Measurements from ENCODE around the gene GRIN1. TPM values are rescaled to one million over a fixed set of nuclear protein-coding genes. Genes with fewer than 3 reads are reported as not detected.

Gene GRIN1
- total RNA-seq, 1 experiment from 2014 or later = 2.9 TPM

DNA sequence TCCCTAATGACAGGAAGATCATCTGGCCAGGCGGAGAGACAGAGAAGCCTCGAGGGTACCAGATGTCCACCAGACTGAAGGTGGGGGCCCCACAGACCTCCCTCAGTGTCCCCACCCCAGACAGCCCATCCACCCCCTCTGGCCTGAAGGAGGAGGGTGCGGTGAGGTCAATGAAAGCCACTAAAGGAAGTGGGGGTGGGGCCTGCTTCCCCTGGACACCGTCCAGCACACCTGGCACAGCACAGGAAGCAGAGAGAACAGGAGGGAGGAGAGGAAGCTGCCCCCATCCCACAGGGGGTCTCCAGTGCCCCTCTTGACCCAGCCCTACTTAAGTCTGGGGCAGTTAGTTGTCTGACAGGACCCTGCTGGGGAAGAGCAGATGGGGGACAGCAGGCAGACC, 19.7 kb downstream of the GRIN1 start:
- no peak overlapping the region for H3K9ac ChIP-seq (ENCODE audit: extremely low read depth, insufficient read length, low read length)
- H3K4me3 Mint-ChIP-seq = no peak overlapping the region
- no peak overlapping the region for H2BK12ac ChIP-seq (ENCODE audit: insufficient read length, low read depth, low read length)
- no peak overlapping the region for H3K23ac ChIP-seq (ENCODE audit: insufficient read length, low read depth, low read length)
- no peaks in the 10 kb centered on the region for H3K4me1 ChIP-seq (ENCODE audit: insufficient read depth, low read length)
- peaks cover 21% of the 10 kb centered on the region for H3K23me2 ChIP-seq (ENCODE audit: insufficient read length, low read depth, low read length, poor library complexity, severe bottlenecking)
- H2BK120ac ChIP-seq (ENCODE audit: low read depth, low read length, poor library complexity, severe bottlenecking) = no peak overlapping the region
- no peaks in the 10 kb centered on the region; a peak in 1 of 5 replicates for H3K9me3 Mint-ChIP-seq
- no peaks in the 10 kb centered on the region for H3K9me3 ChIP-seq (ENCODE audit: control insufficient read depth, low read depth, low read length)
- peaks cover 0 to 11% of the 10 kb centered on the region in 2 experiments; a peak in 2 of 4 replicates for H3K4me1 Mint-ChIP-seq
- TF ChIP-seq, protein P1, sequence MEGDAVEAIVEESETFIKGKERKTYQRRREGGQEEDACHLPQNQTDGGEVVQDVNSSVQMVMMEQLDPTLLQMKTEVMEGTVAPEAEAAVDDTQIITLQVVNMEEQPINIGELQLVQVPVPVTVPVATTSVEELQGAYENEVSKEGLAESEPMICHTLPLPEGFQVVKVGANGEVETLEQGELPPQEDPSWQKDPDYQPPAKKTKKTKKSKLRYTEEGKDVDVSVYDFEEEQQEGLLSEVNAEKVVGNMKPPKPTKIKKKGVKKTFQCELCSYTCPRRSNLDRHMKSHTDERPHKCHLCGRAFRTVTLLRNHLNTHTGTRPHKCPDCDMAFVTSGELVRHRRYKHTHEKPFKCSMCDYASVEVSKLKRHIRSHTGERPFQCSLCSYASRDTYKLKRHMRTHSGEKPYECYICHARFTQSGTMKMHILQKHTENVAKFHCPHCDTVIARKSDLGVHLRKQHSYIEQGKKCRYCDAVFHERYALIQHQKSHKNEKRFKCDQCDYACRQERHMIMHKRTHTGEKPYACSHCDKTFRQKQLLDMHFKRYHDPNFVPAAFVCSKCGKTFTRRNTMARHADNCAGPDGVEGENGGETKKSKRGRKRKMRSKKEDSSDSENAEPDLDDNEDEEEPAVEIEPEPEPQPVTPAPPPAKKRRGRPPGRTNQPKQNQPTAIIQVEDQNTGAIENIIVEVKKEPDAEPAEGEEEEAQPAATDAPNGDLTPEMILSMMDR (conservative IDR thresholded peaks at IDR 0.05) = no peak
- H3K56ac ChIP-seq (ENCODE audit: insufficient read length, low read depth, low read length) = no peak overlapping the region
- no peaks in the 10 kb centered on the region for H3K79me1 ChIP-seq (ENCODE audit: insufficient read depth, low read depth, low read length, poor library complexity, severe bottlenecking)
- H2AFZ ChIP-seq (ENCODE audit: low read length) = no peak overlapping the region
- no peak overlapping the region for H2BK15ac ChIP-seq (ENCODE audit: low read depth, low read length)
- no peak overlapping the region for H4K8ac ChIP-seq (replicated peaks; ENCODE audit: insufficient read length, low read depth, low read length)
- no peak overlapping the region for H3K14ac ChIP-seq (ENCODE audit: insufficient read depth, low read length)
- no peak overlapping the region for H3K27ac ChIP-seq (ENCODE audit: insufficient read length, low read depth, low read length)
- H3K79me2 ChIP-seq (ENCODE audit: insufficient read depth, low read length) = no peaks in the 10 kb centered on the region
- no peak overlapping the region for H2AK5ac ChIP-seq (ENCODE audit: insufficient read length, low read length)
- H4K91ac ChIP-seq (ENCODE audit: insufficient read length, low read depth, low read length) = no peak overlapping the region
- no peak overlapping the region for H3K27ac Mint-ChIP-seq
- no peak overlapping the region for H2BK5ac ChIP-seq (ENCODE audit: insufficient read length, low read length)
- H2BK20ac ChIP-seq (ENCODE audit: low read depth, low read length, poor library complexity, severe bottlenecking) = no peak overlapping the region
- no peak for DNase-seq
- H3K4me2 ChIP-seq (ENCODE audit: insufficient read depth, insufficient read length, low read length) = no peak overlapping the region
- H3K36me3 Mint-ChIP-seq (ENCODE audit: insufficient read depth in 1 of 3, low read depth in 3 of 3) = no peaks in the 10 kb centered on the region
- peaks cover 32% of the 10 kb centered on the region; the same call in 1 of the 2 replicates for H3K27me3 ChIP-seq (ENCODE audit: insufficient read depth, low read length)
- H3K4ac ChIP-seq (ENCODE audit: low read depth, low read length) = no peak overlapping the region
- no peak overlapping the region for H4K5ac ChIP-seq (ENCODE audit: insufficient read length, low read depth, low read length)
- no peak overlapping the region for H3K18ac ChIP-seq (ENCODE audit: insufficient read length, low read depth, low read length)
- peaks cover 2% of the 10 kb centered on the region for H4K20me1 ChIP-seq (ENCODE audit: control insufficient read depth, insufficient read depth, insufficient read length)
- WGBS (ENCODE audit: extremely low coverage, insufficient read length, low lambda C conversion rate) = no CpG with 5 or more reads among the region's 4 CpGs
- peaks cover 84% of the 10 kb centered on the region for H3K27me3 Mint-ChIP-seq (ENCODE audit: low read depth)
- no peak overlapping the region for H3T11ph ChIP-seq (ENCODE audit: low read length)

Data from H9 (cell line).